ENCODE data around the gene CERT1. TPM values are rescaled to one million over a fixed set of nuclear protein-coding genes. Genes with fewer than 3 reads are reported as not detected.

CERT1 gene
- total RNA-seq, 1 experiment from 2014 or later = 17.6 TPM

- peaks cover 13% of the 10 kb centered on the region; the same call in 1 of the 2 replicates for H3K9me3 ChIP-seq (ENCODE audit: insufficient read depth, low read depth)
- BruUV-seq (replicated peaks) = no TSS peak
- no peak overlapping the region for H3K4me3 ChIP-seq
- no peak overlapping the region for H3K27ac ChIP-seq
- H3K4me1 ChIP-seq (replicated peaks; ENCODE audit: insufficient read depth) = peaks cover 18% of the 10 kb centered on the region
- no peaks in the 10 kb centered on the region for H3K27me3 ChIP-seq (ENCODE audit: insufficient read depth, low read depth)
- ChIA-PET CTCF (no interaction called here), POLR2A (ENCODE audit: unreplicated experiment) (no interaction called here)
- H4K20me1 ChIP-seq (ENCODE audit: insufficient read depth) = no peaks in the 10 kb centered on the region
- no peaks in the 10 kb centered on the region for H3K9me2 ChIP-seq (ENCODE audit: insufficient read depth)
- no peak for DNase-seq
- H3K79me2 ChIP-seq (ENCODE audit: low read depth) = peaks cover 5% of the 10 kb centered on the region; the same call in 1 of the 2 replicates
- intact Hi-C loops (cut with micrococcal nuclease; ENCODE audit: unreplicated experiment) = no loop called here
- H2AFZ ChIP-seq = no peak overlapping the region
- H3K36me3 ChIP-seq (ENCODE audit: low read depth) = no peaks in the 10 kb centered on the region
- H3F3A ChIP-seq (ENCODE audit: insufficient read depth, low read depth) = no peaks in the 10 kb centered on the region
- H3K4me2 ChIP-seq = no peak overlapping the region
- TF ChIP-seq EZH2 (IDR thresholded peaks at IDR 0.05; ENCODE audit: low read depth) = no peak
- TF ChIP-seq, protein P1, sequence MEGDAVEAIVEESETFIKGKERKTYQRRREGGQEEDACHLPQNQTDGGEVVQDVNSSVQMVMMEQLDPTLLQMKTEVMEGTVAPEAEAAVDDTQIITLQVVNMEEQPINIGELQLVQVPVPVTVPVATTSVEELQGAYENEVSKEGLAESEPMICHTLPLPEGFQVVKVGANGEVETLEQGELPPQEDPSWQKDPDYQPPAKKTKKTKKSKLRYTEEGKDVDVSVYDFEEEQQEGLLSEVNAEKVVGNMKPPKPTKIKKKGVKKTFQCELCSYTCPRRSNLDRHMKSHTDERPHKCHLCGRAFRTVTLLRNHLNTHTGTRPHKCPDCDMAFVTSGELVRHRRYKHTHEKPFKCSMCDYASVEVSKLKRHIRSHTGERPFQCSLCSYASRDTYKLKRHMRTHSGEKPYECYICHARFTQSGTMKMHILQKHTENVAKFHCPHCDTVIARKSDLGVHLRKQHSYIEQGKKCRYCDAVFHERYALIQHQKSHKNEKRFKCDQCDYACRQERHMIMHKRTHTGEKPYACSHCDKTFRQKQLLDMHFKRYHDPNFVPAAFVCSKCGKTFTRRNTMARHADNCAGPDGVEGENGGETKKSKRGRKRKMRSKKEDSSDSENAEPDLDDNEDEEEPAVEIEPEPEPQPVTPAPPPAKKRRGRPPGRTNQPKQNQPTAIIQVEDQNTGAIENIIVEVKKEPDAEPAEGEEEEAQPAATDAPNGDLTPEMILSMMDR (conservative IDR thresholded peaks at IDR 0.05) = no peak
Measured at GRCh38 chr5:75466006-75466716, 45.3 kb downstream of the CERT1 start.

GRCh38 chr5:75465480-75465879 is 45.9 kb downstream of the CERT1 start:
- CTCF ChIA-PET = no interaction called here
- peaks cover 11% of the 10 kb centered on the region; the same call in 1 of the 2 replicates for H3K9me3 ChIP-seq (ENCODE audit: insufficient read depth, low read depth)
- TF ChIP-seq, protein P1 (conservative IDR thresholded peaks at IDR 0.05) = no peak
- TF ChIP-seq EZH2 (IDR thresholded peaks at IDR 0.05; ENCODE audit: low read depth) = no peak

GRCh38 chr5:75463726-75464125 is 47.7 kb downstream of the CERT1 start:
- peak overlapping the region; percentile 54 for H3K27ac ChIP-seq
- DNase-seq = peak; percentile 35 to 60
- H3K36me3 ChIP-seq (ENCODE audit: low read depth) = peaks cover 4% of the 10 kb centered on the region; the same call in 1 of the 2 replicates
- no peak overlapping the region for H3K4me3 ChIP-seq
- ChIA-PET CTCF (no interaction called here), POLR2A (ENCODE audit: unreplicated experiment) (no interaction called here)
- H3F3A ChIP-seq (ENCODE audit: insufficient read depth, low read depth) = peaks cover 3% of the 10 kb centered on the region; the same call in 1 of the 2 replicates
- no peaks in the 10 kb centered on the region for H3K9me2 ChIP-seq (ENCODE audit: insufficient read depth)
- no TSS peak for BruUV-seq (replicated peaks)
- H2AFZ ChIP-seq = no peak overlapping the region
- H3K79me2 ChIP-seq (ENCODE audit: low read depth) = 0 out of 2 replicates have a peak, but pooled peaks cover 4% of the 10 kb centered on the region
- intact Hi-C loops (cut with micrococcal nuclease; ENCODE audit: unreplicated experiment) = no loop called here
- TF ChIP-seq, protein P1 (conservative IDR thresholded peaks at IDR 0.05) = no peak
- H3K4me2 ChIP-seq = 0 out of 2 replicates have a peak overlapping the region, but pooled peaks have one; percentile 3
- H4K20me1 ChIP-seq (ENCODE audit: insufficient read depth) = no peaks in the 10 kb centered on the region; the same call in 1 of the 2 replicates
- peaks cover 18% of the 10 kb centered on the region for H3K4me1 ChIP-seq (replicated peaks; ENCODE audit: insufficient read depth)
- H3K27me3 ChIP-seq (ENCODE audit: insufficient read depth, low read depth) = no peaks in the 10 kb centered on the region
- H3K9me3 ChIP-seq (ENCODE audit: insufficient read depth, low read depth) = peaks cover 6% of the 10 kb centered on the region

More at GRCh38 chr5:75465480-75465879, 45.9 kb downstream of the CERT1 start:
- Histone ChIP-seq H3K79me2 (ENCODE audit: low read depth) (peaks cover 5% of the 10 kb centered on the region; the same call in 1 of the 2 replicates), H3K4me1 (replicated peaks; ENCODE audit: insufficient read depth) (peaks cover 18% of the 10 kb centered on the region), H4K20me1 (ENCODE audit: insufficient read depth) (no peaks in the 10 kb centered on the region), H3K9me2 (ENCODE audit: insufficient read depth) (no peaks in the 10 kb centered on the region), H3K27me3 (ENCODE audit: insufficient read depth, low read depth) (no peaks in the 10 kb centered on the region), H2AFZ (no peak overlapping the region), H3F3A (ENCODE audit: insufficient read depth, low read depth) (no peaks in the 10 kb centered on the region), H3K36me3 (ENCODE audit: low read depth) (no peaks in the 10 kb centered on the region), H3K27ac (no peak overlapping the region), H3K4me2 (no peak overlapping the region), H3K4me3 (no peak overlapping the region)
- POLR2A ChIA-PET (ENCODE audit: unreplicated experiment) = no interaction called here
- no TSS peak for BruUV-seq (replicated peaks)
- intact Hi-C loops (cut with micrococcal nuclease; ENCODE audit: unreplicated experiment) = no loop called here
- no peak for DNase-seq

Measured in PC-9 (cell line).